OCI-LY7 (cell line): ENCODE data around the gene RPL29.

Experiments
- EZH2phosphoT487 ChIP-seq: fragments of 200-600 bp; sonication (generic); IDR thresholded peaks from 2 replicates; pipeline ENCODE4 v1.6.1; 2018; ENCODE audit warnings: low read depth, borderline replicate concordance, mild to moderate bottlenecking, mixed run types, antibody characterized with exemption, low read length, moderate library complexity, mixed read lengths
- TF ChIP-seq, protein P1 (sequence below): fragments of 200-600 bp; sonication (generic); conservative IDR thresholded peaks from 2 replicates; pipeline ENCODE4 v1.5.1; 2014; ENCODE audit warnings: mild to moderate bottlenecking, antibody characterized with exemption, low read length, moderate library complexity, mixed read lengths

GRCh38 chr3:51944451-51945021 lies 51.2 kb downstream of the RPL29 start:
- TF ChIP-seq EZH2phosphoT487 = no peak
- TF ChIP-seq, protein P1, sequence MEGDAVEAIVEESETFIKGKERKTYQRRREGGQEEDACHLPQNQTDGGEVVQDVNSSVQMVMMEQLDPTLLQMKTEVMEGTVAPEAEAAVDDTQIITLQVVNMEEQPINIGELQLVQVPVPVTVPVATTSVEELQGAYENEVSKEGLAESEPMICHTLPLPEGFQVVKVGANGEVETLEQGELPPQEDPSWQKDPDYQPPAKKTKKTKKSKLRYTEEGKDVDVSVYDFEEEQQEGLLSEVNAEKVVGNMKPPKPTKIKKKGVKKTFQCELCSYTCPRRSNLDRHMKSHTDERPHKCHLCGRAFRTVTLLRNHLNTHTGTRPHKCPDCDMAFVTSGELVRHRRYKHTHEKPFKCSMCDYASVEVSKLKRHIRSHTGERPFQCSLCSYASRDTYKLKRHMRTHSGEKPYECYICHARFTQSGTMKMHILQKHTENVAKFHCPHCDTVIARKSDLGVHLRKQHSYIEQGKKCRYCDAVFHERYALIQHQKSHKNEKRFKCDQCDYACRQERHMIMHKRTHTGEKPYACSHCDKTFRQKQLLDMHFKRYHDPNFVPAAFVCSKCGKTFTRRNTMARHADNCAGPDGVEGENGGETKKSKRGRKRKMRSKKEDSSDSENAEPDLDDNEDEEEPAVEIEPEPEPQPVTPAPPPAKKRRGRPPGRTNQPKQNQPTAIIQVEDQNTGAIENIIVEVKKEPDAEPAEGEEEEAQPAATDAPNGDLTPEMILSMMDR = no peak
